ENCODE results near the gene SNAP25.

The SNAP25 gene

GRCh38 chr20:10216146-10216791 lies 2.4 kb upstream of the SNAP25 start:
- no peak for DNase-seq (ENCODE audit: low read depth in 2 of 2)

DNA sequence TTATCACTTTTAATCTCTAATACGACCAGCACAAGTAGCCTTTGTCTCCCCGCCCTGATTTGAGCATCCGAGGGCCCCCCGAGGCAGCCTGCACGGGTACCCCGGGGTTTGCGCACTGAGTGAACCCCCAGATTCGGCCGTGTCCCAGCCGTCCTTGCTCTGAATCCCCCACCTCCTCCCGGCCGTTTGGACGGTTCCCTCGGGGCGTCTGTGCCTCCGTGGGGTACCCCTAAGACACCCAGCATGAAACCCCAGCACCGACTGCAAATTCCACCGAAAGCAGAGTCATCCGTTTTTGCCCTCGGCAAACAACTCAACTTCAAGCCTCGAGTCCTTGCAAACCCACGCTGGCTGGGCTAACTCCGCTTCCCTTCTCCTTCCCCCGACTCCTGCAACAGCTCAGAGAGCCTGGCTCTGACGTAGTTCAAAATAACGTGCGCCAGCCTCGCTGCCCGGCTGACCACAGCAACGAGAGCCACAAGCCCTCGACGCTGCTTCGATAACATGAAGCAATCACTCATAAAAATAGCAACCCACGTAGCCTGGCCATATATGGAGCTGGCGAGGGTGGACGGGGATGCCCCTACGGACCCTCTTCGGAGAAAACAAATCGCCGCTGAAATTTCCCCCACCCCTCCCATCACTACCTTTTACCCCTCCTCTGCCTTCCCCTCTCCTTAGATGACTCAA lies 764 bp upstream of the SNAP25 start:
- no peak for DNase-seq (ENCODE audit: low read depth in 2 of 2)

DNA sequence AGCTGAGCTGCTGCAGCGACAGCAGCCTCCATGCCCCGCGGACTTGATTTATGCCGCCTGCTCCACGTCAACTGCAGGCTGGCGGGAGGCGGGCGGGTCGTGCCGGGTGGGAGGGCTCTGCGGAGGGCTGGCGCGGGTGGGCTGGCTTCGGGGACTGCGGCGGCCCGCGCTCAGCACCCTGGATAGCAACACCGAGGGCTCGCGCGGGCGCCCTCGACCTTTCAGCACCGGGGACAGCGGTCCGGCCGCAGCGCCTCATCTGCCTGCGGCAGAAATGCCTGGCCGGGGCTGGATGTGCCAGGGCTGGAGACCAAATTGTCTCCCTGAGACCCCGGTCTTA lies 792 bp downstream of the SNAP25 start:
- DNase-seq (ENCODE audit: low read depth in 2 of 2) = peak; percentile 20 to 52

GRCh38 chr20:10219993-10220750 lies 1.5 kb downstream of the SNAP25 start:
- no peak for DNase-seq (ENCODE audit: low read depth in 2 of 2)

GRCh38 chr20:10221021-10221420 lies 2.4 kb downstream of the SNAP25 start:
- DNase-seq (ENCODE audit: low read depth in 2 of 2) = no peak

DNA sequence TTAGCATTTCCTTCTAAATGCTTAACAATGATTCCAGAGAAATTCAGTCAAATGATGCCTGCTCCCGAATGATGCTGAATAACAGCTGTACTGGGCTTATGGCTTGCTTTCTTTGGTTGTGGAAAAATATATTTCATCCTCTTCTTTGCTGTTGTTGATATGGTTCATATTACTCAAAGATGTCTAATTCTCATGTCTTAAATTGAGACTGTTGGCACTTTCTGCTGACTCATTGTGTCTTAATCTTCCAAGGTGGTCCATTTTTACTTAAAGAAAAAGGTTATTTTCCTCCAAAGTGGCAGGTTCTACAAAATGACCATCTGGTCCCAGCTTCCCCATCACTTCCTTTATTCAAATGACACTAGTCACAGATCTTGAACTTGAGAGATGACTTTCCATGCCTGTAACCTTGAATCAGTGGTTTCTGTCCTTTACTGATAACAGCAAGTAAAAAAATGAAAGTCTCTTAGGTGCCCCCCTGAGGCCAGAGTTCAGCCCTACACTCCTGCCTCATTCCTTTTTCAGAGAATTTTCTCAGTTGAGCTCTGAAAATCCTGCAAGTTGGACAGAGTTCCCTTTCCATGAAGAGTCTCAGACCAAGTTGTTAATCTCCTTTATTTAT lies 6.9 kb downstream of the SNAP25 start:
- DNase-seq (ENCODE audit: low read depth in 2 of 2) = no peak

DNA sequence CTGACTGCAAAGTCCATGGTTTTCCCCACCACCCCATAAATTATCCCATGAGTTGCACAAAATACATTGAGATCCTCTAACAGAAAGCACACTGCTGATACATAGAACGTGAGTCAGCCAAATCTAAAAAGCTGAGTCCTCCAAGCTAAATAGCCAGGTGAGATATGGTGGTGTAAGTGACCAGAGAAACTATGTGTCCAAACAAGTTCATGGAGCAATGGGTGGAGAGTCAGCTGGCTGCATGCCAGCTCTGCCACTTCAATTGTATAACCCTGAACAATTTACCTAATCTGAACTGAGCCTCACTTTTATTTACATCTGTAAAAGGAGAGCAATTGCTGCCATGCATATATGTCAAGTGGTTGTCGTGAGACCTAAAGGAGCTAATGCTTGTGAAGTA lies 9.7 kb downstream of the SNAP25 start:
- DNase-seq (ENCODE audit: low read depth in 2 of 2) = no peak

DNA sequence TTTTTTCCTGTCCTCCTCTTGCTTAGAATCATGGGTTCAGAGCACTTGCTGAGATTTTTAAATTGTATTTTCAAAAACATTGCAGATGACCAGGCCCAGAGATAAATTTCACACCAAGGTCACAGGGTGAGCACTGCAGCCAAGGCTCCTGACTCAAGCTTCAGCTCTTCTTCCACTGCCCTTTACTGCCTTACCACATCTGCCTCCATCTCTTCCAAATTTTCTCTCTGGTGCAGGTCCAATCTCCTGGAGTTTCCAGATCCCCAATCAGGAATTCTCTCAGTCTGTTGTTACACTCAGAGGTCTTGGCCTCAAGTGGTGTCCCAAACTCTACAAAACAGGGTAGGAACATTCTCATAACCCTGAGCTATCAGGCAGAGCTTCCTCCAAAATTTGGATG lies 12.7 kb downstream of the SNAP25 start:
- no peak for DNase-seq (ENCODE audit: low read depth in 2 of 2)

DNA sequence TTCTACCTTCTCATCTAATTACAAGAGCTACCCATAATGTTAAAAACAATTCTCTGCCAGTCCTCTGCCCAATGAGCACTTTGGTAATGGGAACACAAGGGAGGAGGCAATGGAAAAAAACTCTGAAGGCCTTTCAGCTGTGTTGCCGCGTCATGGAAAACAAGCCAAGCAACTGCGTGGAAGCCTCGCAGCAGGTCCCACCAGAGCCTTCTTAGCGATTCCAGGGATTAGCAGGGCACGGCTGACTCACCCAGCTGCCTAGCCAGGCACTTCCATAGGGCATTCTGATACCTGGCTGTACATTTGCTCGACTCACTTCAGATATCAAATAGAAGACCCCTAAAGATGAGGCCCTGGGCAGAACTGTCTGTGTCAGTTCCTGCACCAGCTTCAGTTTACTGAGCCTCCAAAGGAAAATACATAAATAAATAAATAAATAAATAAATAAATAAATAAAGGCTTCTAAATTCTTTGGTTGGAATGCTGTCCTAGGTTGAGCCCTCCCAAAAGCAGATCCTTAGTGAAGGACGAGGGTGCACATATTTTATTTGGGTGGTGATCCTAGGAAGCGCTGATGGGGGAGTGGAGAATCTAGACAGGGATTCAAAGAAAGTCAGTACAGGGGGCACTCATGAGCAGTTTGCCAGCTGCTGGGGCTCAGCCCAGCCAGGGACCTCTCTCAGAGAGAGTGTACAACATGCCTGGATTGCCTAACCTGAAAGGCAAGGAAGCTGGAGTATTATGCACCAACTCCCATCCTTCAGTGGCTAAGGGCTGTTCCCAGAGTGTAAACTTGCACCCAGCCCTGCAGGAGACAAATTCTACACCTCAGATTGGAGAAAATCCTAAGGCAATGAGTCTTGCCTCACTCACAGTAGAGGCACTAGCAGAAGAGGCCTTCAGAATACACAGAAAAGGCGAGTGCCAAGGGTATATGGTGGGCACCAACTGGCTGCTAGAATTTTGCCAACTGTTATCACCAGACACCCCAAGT lies 18.2 kb downstream of the SNAP25 start:
- no peak for DNase-seq (ENCODE audit: low read depth in 2 of 2)

GRCh38 chr20:10239954-10240353 lies 21.3 kb downstream of the SNAP25 start:
- no peak for DNase-seq (ENCODE audit: low read depth in 2 of 2)

GRCh38 chr20:10240655-10241054 lies 22.0 kb downstream of the SNAP25 start:
- DNase-seq (ENCODE audit: low read depth in 2 of 2) = no peak

DNA sequence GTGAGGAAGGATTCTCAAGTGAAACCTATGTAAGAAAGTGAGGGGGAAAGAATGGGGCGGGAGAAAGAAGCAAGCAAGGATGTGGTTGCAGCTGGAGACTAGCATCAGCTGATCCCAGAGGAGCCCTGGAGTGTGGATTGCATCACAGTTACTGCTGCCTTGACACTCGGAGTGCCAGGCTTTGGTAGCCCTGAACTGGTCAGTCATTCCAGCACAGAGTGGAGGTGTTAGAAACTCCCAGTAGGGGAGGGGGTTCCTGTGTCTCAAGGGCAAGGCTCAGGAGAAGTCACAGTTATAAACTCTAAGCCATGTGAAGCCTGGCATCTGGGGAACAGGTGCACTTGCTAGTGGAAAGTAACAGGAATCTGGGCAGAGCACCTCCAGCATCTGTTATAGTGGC lies 23.5 kb downstream of the SNAP25 start:
- no peak for DNase-seq (ENCODE audit: low read depth in 2 of 2)

DNA sequence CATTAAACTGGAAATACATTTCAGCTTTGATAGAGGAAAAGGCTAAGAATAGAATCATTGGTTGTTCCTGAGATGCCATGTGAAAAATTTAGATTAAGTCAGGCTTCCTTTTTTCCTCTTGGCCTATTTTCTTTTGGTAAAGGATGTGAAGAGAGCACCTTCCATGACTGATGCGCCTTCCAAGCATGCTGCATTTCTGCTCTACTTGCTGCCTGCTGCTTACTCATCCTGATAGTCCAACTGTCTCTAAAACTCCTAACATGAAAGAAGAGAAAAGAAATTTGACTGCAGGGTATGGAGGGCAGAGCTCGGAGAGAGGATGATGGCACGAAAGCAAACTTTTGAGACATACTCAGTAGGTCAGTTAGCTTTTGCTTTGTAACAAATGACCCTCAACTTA lies 28.8 kb downstream of the SNAP25 start:
- DNase-seq (ENCODE audit: low read depth in 2 of 2) = no peak

- DNase-seq (ENCODE audit: low read depth in 2 of 2) = no peak
These were observed 30.6 kb downstream of the SNAP25 start for GRCh38 chr20:10249048-10249770.

GRCh38 chr20:10249822-10250221 lies 31.2 kb downstream of the SNAP25 start:
- no peak for DNase-seq (ENCODE audit: low read depth in 2 of 2)

DNA sequence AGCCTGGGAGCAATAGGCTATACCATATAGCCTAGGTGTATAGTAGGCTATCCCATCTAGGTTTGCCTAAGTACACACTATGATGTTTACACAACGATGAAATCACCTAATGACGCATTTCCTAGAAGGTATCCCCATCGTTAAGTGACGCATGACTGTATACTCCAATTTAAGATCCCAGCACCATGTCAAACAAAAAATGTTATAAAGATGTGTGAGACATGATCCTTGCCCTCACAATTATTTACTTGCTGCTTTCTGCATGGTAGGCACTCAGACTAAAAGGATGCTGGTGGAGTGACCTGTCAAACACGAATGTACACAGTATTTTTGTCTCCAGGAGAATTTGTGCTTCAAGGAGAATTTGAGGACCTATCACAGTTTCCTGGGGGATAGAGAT lies 32.3 kb downstream of the SNAP25 start:
- no peak for DNase-seq (ENCODE audit: low read depth in 2 of 2)

DNA sequence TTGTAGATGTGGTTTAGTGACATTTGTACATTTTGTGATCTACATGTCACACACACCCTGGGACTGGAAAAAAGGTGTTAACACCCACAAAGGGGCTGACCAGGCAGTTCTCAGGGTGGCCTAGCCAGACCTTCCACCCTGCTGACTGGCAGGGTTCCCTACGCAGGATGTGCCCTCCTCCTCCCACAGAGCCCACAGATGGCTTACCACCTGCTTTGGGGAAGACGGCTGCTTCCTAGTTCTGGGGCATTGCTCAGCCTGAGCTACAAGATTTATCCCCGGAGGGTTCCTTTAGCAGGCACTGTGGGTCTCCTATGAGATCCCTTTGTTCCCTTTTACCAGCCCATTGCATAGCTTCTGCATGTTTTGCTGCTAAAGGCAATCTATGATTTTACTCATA lies 35.1 kb downstream of the SNAP25 start:
- no peak for DNase-seq (ENCODE audit: low read depth in 2 of 2)

GRCh38 chr20:10255846-10256245 lies 37.2 kb downstream of the SNAP25 start:
- no peak for DNase-seq (ENCODE audit: low read depth in 2 of 2)

- DNase-seq (ENCODE audit: low read depth in 2 of 2) = no peak
These were observed 40.5 kb downstream of the SNAP25 start for GRCh38 chr20:10259166-10259565.

DNA sequence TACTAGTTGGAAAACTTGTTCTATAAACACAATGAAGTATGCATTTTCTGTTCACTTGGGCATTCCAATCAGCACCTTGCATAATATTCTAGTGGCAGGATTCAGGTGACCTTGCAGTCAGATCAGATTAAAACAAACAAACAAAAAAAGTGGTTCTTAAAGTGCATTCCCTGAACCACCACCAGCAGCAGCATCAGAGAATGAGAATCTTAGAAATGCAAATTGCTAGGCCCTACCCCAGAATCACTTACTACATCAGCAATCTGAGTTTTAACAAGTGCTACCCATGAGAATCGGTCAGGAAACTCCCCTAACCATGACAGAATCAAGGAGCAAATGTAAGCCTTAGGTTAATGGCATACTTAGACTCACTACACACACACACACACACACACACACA lies 41.7 kb downstream of the SNAP25 start:
- no peak for DNase-seq (ENCODE audit: low read depth in 2 of 2)

GRCh38 chr20:10261702-10262101 lies 43.1 kb downstream of the SNAP25 start:
- no peak for DNase-seq (ENCODE audit: low read depth in 2 of 2)

Data from stimulated activated CD4-positive, alpha-beta T cell treated with anti-CD3 and anti-CD28 coated beads, Interleukin-1b, Interleukin-23, amount 100 ng/mL, for 4 hours (primary cell).